ENCODE results near the gene BIK. TPM values are rescaled to one million over a fixed set of nuclear protein-coding genes. Genes with fewer than 3 reads are reported as not detected.

The BIK gene
- total and polyA plus RNA-seq, 4 donors: 2.7 to 7.6 (median 4.6) TPM

DNA sequence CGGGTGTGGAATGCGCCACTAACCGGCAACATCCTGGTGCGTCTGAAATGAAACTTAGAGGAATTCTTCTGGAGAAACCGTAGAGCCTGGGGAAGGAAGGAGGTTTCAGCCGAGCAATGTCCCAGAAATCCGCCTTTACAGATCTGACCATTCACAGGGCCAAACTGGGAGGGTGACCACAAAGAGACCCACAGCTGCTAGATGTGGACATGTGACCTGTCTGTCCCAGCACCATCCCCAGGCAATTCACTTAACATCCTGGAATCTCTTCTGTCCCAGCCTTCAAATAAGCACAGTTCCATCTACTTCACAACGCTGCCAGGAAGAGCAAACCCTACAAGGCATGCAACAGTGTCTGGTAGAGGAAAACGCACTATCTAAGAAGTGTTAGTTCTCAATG, 22.9 kb downstream of the BIK start:
- Histone ChIP-seq H3K36me3 (ENCODE audit: control insufficient read depth in 4 of 4, insufficient read depth in 4 of 4, low read length in 4 of 4) (peaks cover 5 to 33% (median 12%) of the 10 kb centered on the region in 4 donors), H3K9ac (ENCODE audit: insufficient read depth in 1 of 2, low read length in 2 of 2) (no peak overlapping the region), H3K27me3 (ENCODE audit: control insufficient read depth in 3 of 3, insufficient read depth in 3 of 3, low read length in 2 of 3) (no peaks in the 10 kb centered on the region), H3K9me3 (ENCODE audit: control insufficient read depth in 4 of 4, insufficient read depth in 3 of 4, low read length in 3 of 4) (no peaks in the 10 kb centered on the region), H3K4me3 (no peak overlapping the region), H3K27ac (ENCODE audit: low read depth in 1 of 2, low read length in 1 of 2) (no peak overlapping the region), H3K4me1 (ENCODE audit: control insufficient read depth in 5 of 5, insufficient read depth in 5 of 5, low read length in 5 of 5) (peaks cover 0 to 8% (median 3%) of the 10 kb centered on the region in 5 donors)
- 91 to 95% methylated on average over 9 of the region's 9 CpGs for whole genome bisulfite sequencing, 2 donors
- TF ChIP-seq, protein P1, sequence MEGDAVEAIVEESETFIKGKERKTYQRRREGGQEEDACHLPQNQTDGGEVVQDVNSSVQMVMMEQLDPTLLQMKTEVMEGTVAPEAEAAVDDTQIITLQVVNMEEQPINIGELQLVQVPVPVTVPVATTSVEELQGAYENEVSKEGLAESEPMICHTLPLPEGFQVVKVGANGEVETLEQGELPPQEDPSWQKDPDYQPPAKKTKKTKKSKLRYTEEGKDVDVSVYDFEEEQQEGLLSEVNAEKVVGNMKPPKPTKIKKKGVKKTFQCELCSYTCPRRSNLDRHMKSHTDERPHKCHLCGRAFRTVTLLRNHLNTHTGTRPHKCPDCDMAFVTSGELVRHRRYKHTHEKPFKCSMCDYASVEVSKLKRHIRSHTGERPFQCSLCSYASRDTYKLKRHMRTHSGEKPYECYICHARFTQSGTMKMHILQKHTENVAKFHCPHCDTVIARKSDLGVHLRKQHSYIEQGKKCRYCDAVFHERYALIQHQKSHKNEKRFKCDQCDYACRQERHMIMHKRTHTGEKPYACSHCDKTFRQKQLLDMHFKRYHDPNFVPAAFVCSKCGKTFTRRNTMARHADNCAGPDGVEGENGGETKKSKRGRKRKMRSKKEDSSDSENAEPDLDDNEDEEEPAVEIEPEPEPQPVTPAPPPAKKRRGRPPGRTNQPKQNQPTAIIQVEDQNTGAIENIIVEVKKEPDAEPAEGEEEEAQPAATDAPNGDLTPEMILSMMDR (IDR thresholded peaks at IDR 0.05; ENCODE audit: control extremely low read depth, extremely low read depth): no peak
- no peak for DNase-seq
- ATAC-seq (ENCODE audit: insufficient read depth, low FRiP score): no peak

DNA sequence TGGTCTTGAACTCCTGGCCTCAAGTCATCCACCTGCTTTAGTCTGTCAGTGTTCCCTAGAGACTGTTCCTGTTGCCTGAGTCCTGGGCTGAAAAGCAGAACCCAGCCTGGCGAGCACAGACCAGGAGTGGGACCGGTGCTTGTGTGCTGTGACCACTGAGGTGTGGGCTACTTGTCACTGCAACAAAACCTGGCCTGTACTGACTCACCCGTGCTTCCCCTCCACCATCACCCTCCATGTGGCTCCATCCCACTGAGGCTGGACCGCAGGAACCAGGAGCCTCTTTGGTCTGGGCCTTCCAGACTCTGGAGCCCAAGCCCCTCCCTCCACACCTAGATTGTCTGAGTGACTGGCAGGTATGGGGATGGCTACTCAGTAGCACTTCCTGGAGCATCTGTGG, 24.0 kb downstream of the BIK start:
- no peak for DNase-seq
- no peak overlapping the region for H3K27ac ChIP-seq (ENCODE audit: low read depth in 1 of 2, low read length in 1 of 2)
- no peaks in the 10 kb centered on the region for H3K9me3 ChIP-seq (ENCODE audit: control insufficient read depth in 4 of 4, insufficient read depth in 3 of 4, low read length in 3 of 4)
- peaks cover 0 to 8% (median 0%) of the 10 kb centered on the region in 5 donors for H3K4me1 ChIP-seq (ENCODE audit: control insufficient read depth in 5 of 5, insufficient read depth in 5 of 5, low read length in 5 of 5)
- H3K9ac ChIP-seq (ENCODE audit: insufficient read depth in 1 of 2, low read length in 2 of 2): no peak overlapping the region
- H3K36me3 ChIP-seq (ENCODE audit: control insufficient read depth in 4 of 4, insufficient read depth in 4 of 4, low read length in 4 of 4): peaks cover 5 to 37% (median 15%) of the 10 kb centered on the region in 4 donors
- ATAC-seq (ENCODE audit: insufficient read depth, low FRiP score): no peak
- TF ChIP-seq, protein P1 (IDR thresholded peaks at IDR 0.05; ENCODE audit: control extremely low read depth, extremely low read depth): no peak
- no peak overlapping the region for H3K4me3 ChIP-seq
- H3K27me3 ChIP-seq (ENCODE audit: control insufficient read depth in 3 of 3, insufficient read depth in 3 of 3, low read length in 2 of 3): no peaks in the 10 kb centered on the region
- 95 to 99% methylated on average over 4 of the region's 4 CpGs for WGBS, 2 donors

GRCh38 chr22:43135565-43135964, 25.0 kb downstream of the BIK start:
- DNase-seq (no peak), ATAC-seq (ENCODE audit: insufficient read depth, low FRiP score) (no peak)
- Histone ChIP-seq H3K9ac (ENCODE audit: insufficient read depth in 1 of 2, low read length in 2 of 2) (no peak overlapping the region), H3K27ac (ENCODE audit: low read depth in 1 of 2, low read length in 1 of 2) (peak overlapping the region in 1 of 2 donors; percentile 28), H3K4me3 (no peak overlapping the region), H3K27me3 (ENCODE audit: control insufficient read depth in 3 of 3, insufficient read depth in 3 of 3, low read length in 2 of 3) (no peaks in the 10 kb centered on the region), H3K36me3 (ENCODE audit: control insufficient read depth in 4 of 4, insufficient read depth in 4 of 4, low read length in 4 of 4) (peaks cover 8 to 39% (median 22%) of the 10 kb centered on the region in 4 donors), H3K9me3 (ENCODE audit: control insufficient read depth in 4 of 4, insufficient read depth in 3 of 4, low read length in 3 of 4) (no peaks in the 10 kb centered on the region), H3K4me1 (ENCODE audit: control insufficient read depth in 5 of 5, insufficient read depth in 5 of 5, low read length in 5 of 5) (peaks cover 0 to 8% (median 0%) of the 10 kb centered on the region in 5 donors)
- TF ChIP-seq, protein P1 (IDR thresholded peaks at IDR 0.05; ENCODE audit: control extremely low read depth, extremely low read depth): no peak
- 79 to 87% methylated on average over 5 of the region's 5 CpGs for WGBS, 2 donors

DNA sequence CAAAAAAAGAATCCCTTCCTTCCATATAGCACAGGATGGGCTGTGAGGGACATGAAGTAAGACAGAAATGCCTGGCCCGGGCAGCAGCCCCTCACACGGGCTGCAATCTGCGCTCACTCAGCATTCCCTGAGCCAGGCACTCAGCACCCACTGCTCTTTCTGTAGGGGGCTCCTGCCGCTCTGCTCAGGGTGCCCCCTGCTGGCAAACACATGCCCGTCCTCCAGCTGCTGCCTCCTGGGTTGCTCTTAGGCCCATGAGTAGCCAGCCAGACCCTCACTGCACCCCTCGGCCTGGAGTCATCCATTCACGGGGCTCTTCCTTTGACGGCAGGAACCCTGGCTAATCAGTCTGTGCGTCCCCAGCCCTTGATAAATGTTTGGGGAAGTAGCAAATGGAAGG, 25.7 kb downstream of the BIK start:
- TF ChIP-seq, protein P1 (IDR thresholded peaks at IDR 0.05; ENCODE audit: control extremely low read depth, extremely low read depth): peak; percentile 33
- Histone ChIP-seq H3K36me3 (ENCODE audit: control insufficient read depth in 4 of 4, insufficient read depth in 4 of 4, low read length in 4 of 4) (peaks cover 9 to 41% (median 27%) of the 10 kb centered on the region in 4 donors), H3K9me3 (ENCODE audit: control insufficient read depth in 4 of 4, insufficient read depth in 3 of 4, low read length in 3 of 4) (no peaks in the 10 kb centered on the region), H3K4me1 (ENCODE audit: control insufficient read depth in 5 of 5, insufficient read depth in 5 of 5, low read length in 5 of 5) (peaks cover 0 to 8% (median 0%) of the 10 kb centered on the region in 5 donors), H3K27me3 (ENCODE audit: control insufficient read depth in 3 of 3, insufficient read depth in 3 of 3, low read length in 2 of 3) (no peaks in the 10 kb centered on the region), H3K9ac (ENCODE audit: insufficient read depth in 1 of 2, low read length in 2 of 2) (no peak overlapping the region), H3K4me3 (no peak overlapping the region), H3K27ac (ENCODE audit: low read depth in 1 of 2, low read length in 1 of 2) (peak overlapping the region in 1 of 2 donors; percentile 20)
- ATAC-seq (ENCODE audit: insufficient read depth, low FRiP score) (no peak), DNase-seq (peak in 2 of 3 donors; percentile 37 to 46)
- 21 to 40% methylated on average over 9 of the region's 9 CpGs for WGBS, 2 donors
